SU-DHL-6 (cell line): Measurements from ENCODE around the gene ASIP.
"Not testable (repeated sequence)": the region's sequence is repeated elsewhere in the genome, so short reads cannot be mapped to it uniquely, and the experiment has no call there.

Experiments used
- H2AFZ ChIP-seq: fragments of 200-600 bp; sonication (generic); 2 replicates; pipeline ENCODE4 v1.6.1; 2014; ENCODE audit warnings: low read depth, mild to moderate bottlenecking, moderate library complexity, mixed read lengths, antibody characterized with exemption, low read length; ENCODE audit not compliant: severe bottlenecking
- H3F3A ChIP-seq: fragments of 200-600 bp; shearing (Covaris generic); 2 replicates; pipeline ENCODE4 v1.6.0; 2016; ENCODE audit warnings: antibody characterized with exemption, mild to moderate bottlenecking; ENCODE audit not compliant: insufficient read depth
- H3K27ac ChIP-seq: fragments of 200-600 bp; sonication (generic); 2 replicates; pipeline ENCODE4 v1.5.1; 2016; ENCODE audit warnings: low read depth, mild to moderate bottlenecking, low read length, moderate library complexity, mixed read lengths
- H3K27me3 ChIP-seq: fragments of 200-600 bp; sonication (generic), shearing (Covaris generic); 2 replicates; pipeline ENCODE4 v1.6.0; 2014; ENCODE audit warnings: mild to moderate bottlenecking, low read length
- H3K36me3 ChIP-seq: fragments of 200-600 bp; sonication (generic); 2 replicates; pipeline ENCODE4 v1.6.1; 2014; ENCODE audit warnings: mild to moderate bottlenecking, low read length, mixed read lengths
- H3K4me2 ChIP-seq: fragments of 300-600, 200-600 bp; shearing (Covaris generic), sonication (generic); 2 replicates; pipeline ENCODE4 v1.6.0; 2014; ENCODE audit warnings: low read length, low read depth, mild to moderate bottlenecking; ENCODE audit not compliant: poor library complexity, severe bottlenecking
- H3K4me3 ChIP-seq: fragments of 200-600 bp; sonication (generic); 2 replicates; pipeline ENCODE4 v1.5.1; 2014; ENCODE audit warnings: antibody characterized with exemption, low read length, mild to moderate bottlenecking, mixed read lengths; ENCODE audit not compliant: insufficient read depth, poor library complexity, severe bottlenecking
- H3K79me2 ChIP-seq: fragments of 200-600 bp; sonication (generic); 2 replicates; pipeline ENCODE4 v1.6.1; 2014; ENCODE audit warnings: mild to moderate bottlenecking, low read length, moderate library complexity; ENCODE audit not compliant: insufficient read depth
- H3K9ac ChIP-seq: fragments of 200-600 bp; sonication (generic); 2 replicates; pipeline ENCODE4 v1.7.0; 2014; ENCODE audit warnings: mild to moderate bottlenecking, low read length
- H3K9me2 ChIP-seq: fragments of 200-600 bp; sonication (generic); replicated peaks from 2 replicates; pipeline ENCODE4 v1.6.1; 2014; ENCODE audit warnings: low read length; ENCODE audit not compliant: insufficient read depth
- H3K9me3 ChIP-seq: fragments of 200-600 bp; sonication (generic); 2 replicates; pipeline ENCODE4 v1.6.1; 2014; ENCODE audit warnings: low read length, mixed read lengths; ENCODE audit not compliant: insufficient read depth
- H4K20me1 ChIP-seq: fragments of 200-600 bp; sonication (generic); 2 replicates; pipeline ENCODE4 v1.6.1; 2014; ENCODE audit warnings: low read depth, mild to moderate bottlenecking, antibody characterized with exemption, low read length, moderate library complexity, mixed read lengths
- CTCF ChIP-seq: fragments of 200-600 bp; sonication (generic); IDR thresholded peaks from one replicate; pipeline ENCODE4 v1.5.1; 2017; ENCODE audit warnings: antibody characterized with exemption, mild to moderate bottlenecking, low read length, moderate library complexity; ENCODE audit not compliant: insufficient read depth, poor library complexity, severe bottlenecking
- EZH2phosphoT487 ChIP-seq: fragments of 200-600 bp; sonication (generic), shearing (Covaris generic); conservative IDR thresholded peaks from 2 replicates; pipeline ENCODE4 v1.6.1; 2018; ENCODE audit warnings: mild to moderate bottlenecking, antibody characterized with exemption, low read length, moderate library complexity, mixed read lengths

ASIP gene

GRCh38 chr20:34222208-34222607, 19.0 kb upstream of the ASIP start:
- Histone ChIP-seq H3K9me3 (no peaks in the 10 kb centered on the region), H3K27ac (no peak overlapping the region), H3K36me3 (no peaks in the 10 kb centered on the region), H3K9ac (no peak overlapping the region), H2AFZ (no peak overlapping the region), H3K27me3 (no peaks in the 10 kb centered on the region), H3K4me3 (no peak overlapping the region), H3K79me2 (no peaks in the 10 kb centered on the region), H3K9me2 (no peaks in the 10 kb centered on the region), H3F3A (no peaks in the 10 kb centered on the region), H3K4me2 (no peak overlapping the region), H4K20me1 (no peaks in the 10 kb centered on the region)
- TF ChIP-seq EZH2phosphoT487 (no peak), CTCF (no peak)

GRCh38 chr20:34224251-34224650, 17.0 kb upstream of the ASIP start:
- not testable (repeated sequence) for H2AFZ ChIP-seq, H3K36me3 ChIP-seq, H3K4me3 ChIP-seq, H3F3A ChIP-seq, H4K20me1 ChIP-seq, H3K9me3 ChIP-seq, H3K4me2 ChIP-seq, H3K9me2 ChIP-seq, H3K79me2 ChIP-seq, H3K27me3 ChIP-seq, H3K27ac ChIP-seq, H3K9ac ChIP-seq

GRCh38 chr20:34231634-34232033, 9.6 kb upstream of the ASIP start:
- Histone ChIP-seq H2AFZ (no peak overlapping the region), H3K27ac (no peak overlapping the region), H3K36me3 (no peaks in the 10 kb centered on the region), H3K27me3 (no peaks in the 10 kb centered on the region), H3K9ac (no peak overlapping the region), H3K4me3 (no peak overlapping the region), H3F3A (no peaks in the 10 kb centered on the region), H3K9me2 (no peaks in the 10 kb centered on the region), H3K9me3 (no peaks in the 10 kb centered on the region), H3K79me2 (no peaks in the 10 kb centered on the region), H3K4me2 (no peak overlapping the region), H4K20me1 (no peaks in the 10 kb centered on the region)
- TF ChIP-seq EZH2phosphoT487, result no peak
- TF ChIP-seq CTCF, result no peak

GRCh38 chr20:34232494-34233087, 8.6 kb upstream of the ASIP start:
- H4K20me1 ChIP-seq, result no peaks in the 10 kb centered on the region
- no peak for TF ChIP-seq EZH2phosphoT487

More at GRCh38 chr20:34232494-34233087, 8.6 kb upstream of the ASIP start:
- Histone ChIP-seq H3K9ac (no peak overlapping the region), H3F3A (no peaks in the 10 kb centered on the region), H3K4me3 (no peak overlapping the region), H2AFZ (no peak overlapping the region), H3K27ac (no peak overlapping the region), H3K27me3 (peaks cover 3% of the 10 kb centered on the region; the same call in 1 of the 2 replicates), H3K79me2 (no peaks in the 10 kb centered on the region), H3K36me3 (no peaks in the 10 kb centered on the region), H3K4me2 (no peak overlapping the region), H3K9me3 (0 out of 2 replicates have a peak, but pooled peaks cover 3% of the 10 kb centered on the region), H3K9me2 (no peaks in the 10 kb centered on the region)
